CD4-positive, alpha-beta T cell treated with Interleukin-2 at 100 ng/mL for 4 hours (primary cell): ENCODE measurements around the gene SLC25A47.
"Not testable (repeated sequence)": the region's sequence is repeated elsewhere in the genome, so short reads cannot be mapped to it uniquely, and the experiment has no call there.

Experiments used
- DNase-seq: peaks from one replicate; pipeline ENCODE4 v3.0.0-alpha.2; 2020; ENCODE audit warnings: low spot score

Gene SLC25A47, protein sequence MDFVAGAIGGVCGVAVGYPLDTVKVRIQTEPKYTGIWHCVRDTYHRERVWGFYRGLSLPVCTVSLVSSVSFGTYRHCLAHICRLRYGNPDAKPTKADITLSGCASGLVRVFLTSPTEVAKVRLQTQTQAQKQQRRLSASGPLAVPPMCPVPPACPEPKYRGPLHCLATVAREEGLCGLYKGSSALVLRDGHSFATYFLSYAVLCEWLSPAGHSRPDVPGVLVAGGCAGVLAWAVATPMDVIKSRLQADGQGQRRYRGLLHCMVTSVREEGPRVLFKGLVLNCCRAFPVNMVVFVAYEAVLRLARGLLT

DNA sequence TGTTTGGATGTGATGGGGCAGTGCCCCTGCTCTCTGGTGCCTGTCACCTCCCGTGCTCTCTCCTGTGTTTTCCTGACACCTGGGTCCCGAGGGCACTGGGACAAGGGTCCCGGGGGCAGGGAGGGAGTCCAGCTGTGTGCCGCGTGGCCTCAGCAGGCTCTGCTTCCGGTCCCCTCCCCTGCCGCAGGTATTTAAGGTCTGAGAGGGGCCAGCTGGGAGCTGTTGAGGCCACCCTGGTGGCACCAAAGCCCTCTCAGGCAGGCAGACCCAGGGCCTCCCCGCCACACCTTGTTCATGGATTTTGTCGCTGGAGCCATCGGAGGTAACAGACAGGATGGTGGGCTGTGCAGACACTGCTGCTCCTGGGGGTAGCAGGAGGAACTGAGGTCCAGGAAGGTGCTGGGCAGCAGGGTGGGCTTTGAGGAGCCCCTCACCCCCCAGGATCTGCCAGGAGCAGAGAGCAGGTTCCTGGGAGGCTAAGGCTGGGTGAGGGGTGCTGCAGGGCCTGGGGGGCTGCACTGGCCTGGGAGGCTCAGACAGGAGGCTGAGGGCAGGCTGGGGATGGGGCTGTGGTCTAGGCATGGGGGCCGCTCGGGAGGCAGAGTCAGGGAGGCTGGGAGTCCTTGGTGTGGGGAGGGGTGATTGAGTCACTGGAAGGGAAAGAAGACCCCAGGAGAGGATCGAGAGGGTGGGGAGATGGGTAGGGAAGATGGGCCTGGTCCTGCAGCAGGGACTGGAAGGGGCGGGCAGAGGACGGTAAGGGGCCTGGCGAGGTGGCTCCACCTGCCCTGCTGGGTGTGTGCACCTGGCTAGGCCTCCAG lies at the start of gene SLC25A47:
Gene SLC25A47, plus strand, starts transcription at position 219 of the 821 bp plus-strand sequence. Its CDS starts 76 bp downstream, at position 295.
- no peak for DNase-seq

DNA sequence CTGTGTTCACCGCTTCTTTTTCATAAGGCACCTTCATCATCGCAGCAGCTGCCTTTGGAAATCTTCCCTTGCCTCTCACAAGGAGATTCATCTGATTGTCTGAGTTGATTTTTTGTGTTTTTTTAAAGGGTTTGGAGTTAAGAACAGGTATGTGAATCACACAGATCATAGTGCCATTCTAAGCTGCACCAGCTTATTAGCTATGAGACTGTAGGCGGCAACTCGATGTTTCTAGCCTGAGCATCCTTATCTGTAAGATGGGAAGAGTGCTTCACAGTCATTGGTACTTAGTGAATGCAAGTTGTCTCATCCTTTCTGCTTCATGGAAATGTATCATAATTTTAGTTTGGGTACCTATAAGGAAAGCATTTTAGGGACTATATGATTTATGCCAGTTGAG lies 48.9 kb upstream of the SLC25A47 start:
- no peak for DNase-seq

DNA sequence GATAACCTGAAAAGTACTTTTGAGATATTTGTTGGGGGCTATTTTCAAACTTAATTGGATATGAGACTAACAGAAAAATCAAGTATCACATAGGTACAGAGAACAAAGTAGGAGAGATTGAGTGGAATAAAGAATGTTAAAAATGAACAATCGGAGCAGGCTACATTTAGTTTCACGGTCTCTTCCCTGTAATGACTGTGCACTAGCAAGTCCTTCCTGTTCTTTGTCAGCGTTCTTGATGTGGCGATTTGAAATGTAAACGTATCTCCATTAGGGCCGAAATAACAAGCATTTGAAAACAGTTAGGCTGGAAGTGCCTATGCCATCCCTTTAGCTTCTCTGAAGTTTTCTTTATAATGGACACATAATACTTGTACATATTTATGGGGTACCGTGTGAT lies 47.9 kb upstream of the SLC25A47 start:
- DNase-seq = no peak

DNA sequence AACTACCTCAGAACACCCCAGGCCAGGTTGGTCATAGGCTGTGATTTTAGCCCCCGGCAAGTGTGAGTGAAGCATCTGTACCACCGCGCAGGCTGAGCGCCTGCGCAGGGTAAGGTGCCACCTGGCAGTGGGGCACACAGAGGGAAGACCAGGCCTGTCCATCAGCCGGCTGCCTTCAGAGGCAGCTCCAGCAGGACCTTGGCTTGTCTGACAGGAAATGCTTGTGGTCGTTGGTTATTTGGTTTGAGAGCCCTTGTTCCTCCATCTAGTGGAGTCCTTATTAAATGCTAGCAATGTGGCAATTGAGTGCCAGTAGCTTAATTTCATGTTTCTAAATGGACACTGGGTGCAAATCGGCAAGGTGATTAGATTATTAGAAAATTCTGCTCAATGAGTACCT lies 44.4 kb upstream of the SLC25A47 start:
- DNase-seq = no peak

DNA sequence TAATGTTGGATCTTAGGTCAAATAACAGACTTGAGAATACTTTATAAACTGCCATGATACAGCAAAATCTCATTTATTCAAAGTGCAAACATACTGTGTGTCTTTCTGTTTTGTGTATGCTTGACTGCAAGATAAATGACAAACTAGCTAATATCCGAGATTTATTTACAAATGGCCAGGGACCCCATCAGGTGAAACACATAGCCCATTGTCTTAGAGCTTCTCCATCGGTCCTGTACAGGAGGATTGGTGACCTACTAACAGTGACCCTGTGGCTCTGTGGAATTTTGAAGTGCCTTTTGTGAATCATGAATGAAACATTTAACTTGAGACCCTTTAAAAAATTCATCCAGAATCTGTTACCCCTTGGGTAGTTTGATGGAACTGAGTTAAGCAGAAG lies 44.0 kb upstream of the SLC25A47 start:
- no peak for DNase-seq

DNA sequence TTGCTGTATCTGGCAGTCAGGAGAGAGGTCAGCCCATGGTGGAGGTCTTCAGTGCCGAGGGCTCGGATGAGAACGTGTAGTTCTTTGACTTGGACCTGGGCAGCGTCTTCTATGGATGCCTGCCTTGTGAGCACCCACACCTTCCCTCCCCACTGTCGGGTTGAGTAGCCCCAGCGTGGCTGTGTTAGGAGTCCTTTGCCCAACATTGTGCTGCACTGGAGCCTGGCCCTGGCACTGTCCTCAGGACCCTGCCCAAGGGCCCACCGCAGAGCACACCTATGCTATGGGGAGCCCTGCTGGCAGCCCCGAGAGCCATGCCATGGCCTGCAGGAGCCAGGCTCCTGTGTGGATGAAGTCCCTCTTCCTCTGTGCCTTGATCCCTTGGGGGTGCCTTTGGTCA lies 43.6 kb upstream of the SLC25A47 start:
- DNase-seq = no peak

DNA sequence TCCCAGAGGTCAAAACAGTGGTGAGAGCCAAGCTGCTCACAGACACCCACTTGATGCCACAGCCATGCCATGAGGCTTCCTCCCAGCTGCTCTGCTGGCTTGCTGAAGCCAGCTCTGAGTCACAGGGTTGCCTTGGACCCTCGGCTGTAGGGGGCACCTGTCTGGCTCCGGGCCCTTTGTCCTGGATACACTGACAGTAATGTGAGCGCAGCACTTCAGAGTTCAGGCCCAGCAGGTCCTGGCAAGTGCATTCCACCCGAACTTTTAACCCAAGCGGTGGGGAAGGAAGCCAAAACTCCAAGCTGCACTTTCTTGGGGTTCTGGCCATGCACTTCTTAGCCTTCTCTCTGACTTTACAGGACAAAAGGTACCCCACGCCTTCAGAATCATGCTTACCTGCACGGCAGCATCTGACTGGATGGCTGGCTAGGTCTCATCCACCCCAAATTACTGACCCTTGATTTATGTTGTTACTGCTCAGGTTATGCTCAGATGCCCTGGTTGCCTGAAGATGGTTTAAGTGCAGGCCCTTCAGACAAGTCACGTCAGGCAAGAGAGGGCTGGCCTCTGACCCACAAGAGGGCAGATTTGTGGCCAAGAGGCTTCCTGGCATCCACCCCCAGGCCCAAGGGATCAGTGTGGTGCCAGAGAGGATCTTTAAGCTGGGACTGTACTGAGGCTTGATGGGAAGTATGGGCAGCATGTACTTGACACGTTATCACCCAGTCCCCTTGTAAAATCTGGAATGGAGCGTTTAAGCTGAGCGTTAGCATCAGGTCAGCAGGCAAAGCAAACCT lies 41.7 kb upstream of the SLC25A47 start:
- no peak for DNase-seq

DNA sequence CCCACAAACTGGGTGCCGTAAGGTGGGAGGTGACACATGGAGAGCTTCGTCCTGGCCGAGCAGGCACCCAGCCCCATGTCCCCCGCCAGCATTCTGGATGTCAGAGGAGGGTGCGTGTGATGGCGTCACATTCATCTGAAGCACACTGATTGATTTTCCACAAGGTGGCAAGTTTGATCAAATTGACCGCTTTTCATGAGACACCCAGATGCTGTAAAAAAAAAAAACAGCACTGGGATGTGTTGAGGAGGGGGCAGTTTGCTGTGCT lies 41.1 kb upstream of the SLC25A47 start:
- no peak for DNase-seq

DNA sequence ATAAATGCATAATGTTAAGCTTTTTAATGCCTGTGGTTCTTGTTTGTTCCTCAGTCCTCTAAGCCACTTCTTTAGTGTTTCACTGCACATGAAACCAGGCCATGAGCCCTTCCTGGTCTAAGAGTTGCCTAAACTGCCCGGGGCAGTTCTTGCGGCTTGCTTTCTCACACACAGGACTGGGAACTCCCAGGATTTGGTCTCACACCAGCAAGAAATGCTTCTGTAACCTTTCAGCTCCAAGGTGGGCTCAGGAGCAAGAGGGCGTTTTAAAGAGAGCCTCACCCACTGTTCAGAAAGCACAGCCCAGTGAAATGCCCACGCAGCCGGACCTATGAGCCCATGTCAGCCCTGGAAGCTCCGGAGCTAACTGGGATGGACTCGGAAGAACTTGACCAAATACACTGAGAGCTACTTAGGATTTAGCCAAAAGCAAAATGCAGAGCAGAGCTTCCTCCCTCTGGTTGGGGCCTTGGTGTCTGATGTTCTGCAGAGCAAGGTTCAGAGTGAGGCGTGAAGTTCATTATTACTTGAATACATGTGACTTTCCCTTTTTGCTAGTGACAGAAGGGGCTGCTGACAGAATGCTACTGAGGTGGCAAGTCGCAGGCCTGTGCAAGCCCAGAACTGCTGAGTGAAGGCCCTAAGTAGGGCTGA lies 40.2 kb upstream of the SLC25A47 start:
- DNase-seq = no peak

DNA sequence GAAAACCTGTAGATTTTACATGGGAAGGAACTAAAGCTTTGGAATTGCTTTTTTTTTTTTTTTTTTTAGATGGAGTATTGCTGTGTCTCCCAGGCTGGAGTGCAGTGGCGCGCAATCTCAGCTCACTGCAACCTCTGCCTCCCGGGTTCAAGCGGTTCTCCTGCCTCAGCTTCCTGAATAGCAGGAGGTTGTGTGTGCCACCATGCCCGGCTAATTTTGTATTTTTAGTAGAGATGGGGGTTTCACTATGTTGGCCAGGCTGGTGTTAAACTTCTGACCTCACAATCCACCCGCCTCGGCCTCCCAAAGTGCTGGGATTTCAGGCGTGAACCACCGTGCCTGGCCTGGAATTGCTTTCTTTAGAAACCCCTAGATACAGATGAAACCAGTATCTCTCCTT lies 39.7 kb upstream of the SLC25A47 start:
- DNase-seq = not testable (repeated sequence)

DNA sequence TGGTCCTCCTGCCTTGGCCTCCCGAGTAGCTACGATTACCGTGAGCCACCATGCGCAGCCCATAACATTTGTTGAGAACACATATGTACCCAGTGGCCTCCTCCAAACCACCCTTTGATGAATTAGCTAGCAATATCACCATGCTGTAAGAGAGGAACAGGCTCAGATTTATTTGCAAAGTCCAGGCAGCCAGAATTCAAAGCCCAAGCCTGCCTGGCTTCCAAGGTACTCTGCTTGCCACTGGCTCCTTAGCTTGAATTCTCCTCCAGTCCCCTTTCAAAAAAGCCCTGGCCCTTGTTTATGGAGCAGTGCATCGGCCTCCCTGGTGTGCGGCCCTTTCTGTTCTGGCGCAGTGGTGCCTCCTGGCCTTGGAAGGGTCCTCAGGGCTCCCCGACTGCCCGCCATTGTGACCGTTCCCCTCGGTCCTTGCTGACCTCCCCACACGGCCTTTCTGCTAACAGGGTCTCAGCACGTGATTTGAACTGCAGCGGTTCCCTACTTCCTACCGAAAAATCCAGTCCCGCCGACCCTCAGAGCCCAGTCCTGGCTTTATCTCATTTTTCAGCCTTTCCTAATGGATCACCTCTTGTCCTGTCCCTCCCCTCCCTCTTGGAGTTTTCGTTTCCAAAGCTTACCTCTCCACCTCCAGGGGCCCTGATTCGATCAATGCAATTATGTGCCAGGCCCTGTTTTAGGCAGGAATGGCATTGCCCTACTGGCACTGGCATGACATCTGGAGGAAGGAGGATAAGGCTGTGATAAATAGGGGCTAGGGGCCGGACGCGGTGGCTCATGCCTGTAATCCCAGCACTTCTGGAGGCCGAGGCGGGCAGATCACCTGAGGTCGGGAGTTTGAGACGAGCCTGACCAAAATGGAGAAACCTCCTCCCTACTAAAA lies 38.9 kb upstream of the SLC25A47 start:
- DNase-seq = no peak

DNA sequence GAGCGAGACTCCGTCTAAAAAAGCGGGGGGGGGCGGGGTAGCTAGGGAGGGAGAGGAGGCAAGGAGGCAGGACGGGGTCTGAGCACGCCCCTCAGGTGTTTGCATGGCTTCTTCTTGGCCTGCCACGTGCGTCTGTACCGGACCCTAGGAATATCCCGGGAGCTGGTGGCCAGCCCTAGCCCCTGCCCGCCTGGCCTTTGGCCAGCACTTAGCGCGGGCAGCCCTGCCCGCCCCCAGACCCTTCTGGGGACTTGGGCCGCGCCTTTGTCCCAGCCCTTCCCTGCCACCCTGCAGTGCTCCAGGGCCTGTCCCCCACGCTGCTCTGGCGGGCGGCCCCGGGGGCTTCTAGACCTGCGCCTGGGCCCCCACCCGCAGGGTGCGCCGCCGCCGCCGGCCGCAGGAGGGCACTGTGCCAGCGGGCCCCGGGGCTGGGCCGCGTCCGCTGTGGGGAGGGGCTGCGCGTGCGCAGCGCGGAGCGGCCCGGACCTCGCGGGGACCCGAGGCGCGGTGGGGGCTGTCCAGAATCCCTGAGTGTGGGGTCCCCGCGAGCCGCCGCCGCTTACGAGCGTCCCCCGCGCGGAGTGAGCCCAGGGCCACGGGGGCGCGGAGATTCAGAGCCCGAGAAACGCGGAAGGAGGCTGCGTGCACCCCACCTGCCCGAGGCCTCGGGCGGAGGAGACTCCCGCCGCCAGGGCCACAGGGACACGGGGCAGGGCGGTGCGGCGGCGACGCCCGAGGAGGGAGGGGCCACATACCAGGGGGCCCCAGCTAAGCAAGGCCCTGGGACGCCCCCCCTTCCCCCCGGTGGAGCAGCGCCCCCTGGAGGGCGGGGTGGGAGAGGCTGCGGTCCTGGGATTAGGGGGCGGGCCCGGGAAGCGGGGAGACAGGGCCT lies 37.9 kb upstream of the SLC25A47 start:
- peak; percentile 73 for DNase-seq

DNA sequence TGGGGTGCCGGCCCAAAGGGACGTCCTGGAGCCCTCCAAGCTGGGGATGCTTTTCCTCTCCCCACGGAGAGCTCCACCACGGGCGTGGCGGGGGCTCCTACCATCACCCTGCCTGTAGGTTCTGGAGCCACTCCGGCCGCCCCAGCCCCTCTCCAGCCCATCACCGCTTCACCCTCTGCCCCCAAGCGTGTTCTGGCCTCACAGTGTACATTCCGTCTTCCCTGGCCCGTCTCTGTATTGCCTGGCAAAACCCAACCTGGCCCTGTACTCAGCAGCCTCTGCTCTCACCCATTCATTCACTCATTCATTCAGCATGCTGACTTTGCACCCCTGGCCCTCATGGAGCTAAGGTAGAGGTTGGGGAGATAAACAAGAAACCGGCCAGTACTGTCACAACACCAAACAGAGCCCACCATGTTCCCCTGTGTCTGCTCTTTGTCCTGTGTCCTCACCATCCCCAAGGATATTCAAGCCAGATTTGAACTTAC lies 37.2 kb upstream of the SLC25A47 start:
- no peak for DNase-seq

DNA sequence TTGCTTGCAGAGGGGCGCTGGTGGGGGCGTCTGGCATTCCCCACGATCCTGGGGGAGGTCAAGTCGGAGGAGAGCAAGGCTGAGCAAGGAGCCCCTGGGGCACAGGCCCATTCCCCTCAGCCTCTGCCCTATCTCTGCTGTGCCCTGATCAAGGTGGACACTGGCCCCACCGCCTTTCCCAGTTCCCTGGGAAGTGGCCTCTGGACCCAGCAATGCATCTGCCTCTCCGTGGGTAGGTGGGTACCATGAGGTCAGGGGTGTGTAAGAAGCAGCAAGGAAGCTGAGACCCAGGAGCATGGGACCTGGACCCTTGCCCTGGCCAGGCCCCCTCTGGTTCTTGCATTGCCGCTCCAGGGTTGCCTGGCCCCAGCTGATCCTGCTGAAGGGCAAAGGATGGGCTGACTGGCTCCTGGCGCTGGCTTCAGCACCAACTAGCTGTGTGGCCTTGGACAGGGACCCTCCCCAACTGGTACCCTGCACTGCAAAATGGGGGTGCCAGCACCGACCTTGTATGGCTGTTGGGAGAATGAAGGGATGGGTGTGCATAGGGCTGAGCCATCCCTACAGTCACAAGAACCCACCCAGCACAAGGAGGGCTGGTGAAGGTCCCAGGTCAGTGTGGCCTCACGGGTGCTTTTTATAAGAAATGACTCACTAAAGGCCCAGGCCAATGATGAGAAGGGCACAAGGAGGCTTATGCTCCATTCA lies 36.5 kb upstream of the SLC25A47 start:
- no peak for DNase-seq

DNA sequence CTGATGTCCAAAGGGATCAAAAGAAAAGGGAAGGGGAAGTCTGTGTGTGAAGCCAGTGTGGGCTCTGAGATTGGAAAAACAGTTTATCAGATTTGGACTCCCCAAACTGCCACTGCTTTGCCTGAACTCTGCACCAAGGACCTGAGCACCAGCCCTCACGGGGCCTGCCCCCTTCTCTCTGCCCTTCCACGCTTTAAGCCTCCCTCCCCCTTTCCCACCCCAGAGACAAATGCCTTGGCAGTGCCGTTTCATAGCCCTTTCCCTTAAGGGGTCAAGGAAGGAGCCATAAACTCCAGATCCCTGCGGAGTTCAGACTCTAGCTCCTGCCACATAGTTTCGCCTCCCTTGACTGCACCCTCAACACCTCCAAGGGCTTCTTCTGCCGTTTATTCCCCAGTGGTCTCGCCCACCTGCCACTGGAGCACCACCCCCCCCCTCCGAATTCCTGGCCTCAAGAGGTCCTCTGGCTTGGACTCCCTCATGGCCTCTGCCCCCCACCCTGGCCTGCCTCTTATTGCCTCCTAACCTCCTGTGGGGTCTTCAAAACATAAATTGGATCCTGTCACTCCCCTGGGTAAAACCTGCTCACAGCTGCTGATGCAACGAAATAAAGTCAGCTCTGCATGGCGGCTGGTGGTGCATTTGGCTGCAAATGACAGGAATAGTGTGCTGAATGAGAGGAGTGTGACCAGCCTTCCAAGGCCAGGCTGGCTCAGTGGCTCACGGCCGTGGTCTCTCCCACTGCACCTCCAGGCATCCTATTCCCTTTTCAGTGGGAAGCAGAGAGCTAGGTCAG lies 35.7 kb upstream of the SLC25A47 start:
- no peak for DNase-seq

DNA sequence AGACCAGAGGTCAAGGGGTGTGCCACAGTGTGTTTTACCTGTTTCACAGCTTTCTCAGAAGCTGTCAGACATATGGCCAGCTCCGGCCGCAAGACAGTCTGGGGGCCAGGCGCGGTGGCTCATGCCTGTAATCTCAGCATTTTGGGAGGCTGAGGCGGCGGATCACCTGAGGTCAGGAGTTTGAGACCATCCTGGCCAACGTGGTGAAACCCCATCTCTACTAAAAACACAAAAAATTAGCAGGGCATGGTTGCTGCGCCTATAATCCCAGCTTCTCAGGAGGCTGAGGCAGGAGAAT lies 35.2 kb upstream of the SLC25A47 start:
- DNase-seq = not testable (repeated sequence)

DNA sequence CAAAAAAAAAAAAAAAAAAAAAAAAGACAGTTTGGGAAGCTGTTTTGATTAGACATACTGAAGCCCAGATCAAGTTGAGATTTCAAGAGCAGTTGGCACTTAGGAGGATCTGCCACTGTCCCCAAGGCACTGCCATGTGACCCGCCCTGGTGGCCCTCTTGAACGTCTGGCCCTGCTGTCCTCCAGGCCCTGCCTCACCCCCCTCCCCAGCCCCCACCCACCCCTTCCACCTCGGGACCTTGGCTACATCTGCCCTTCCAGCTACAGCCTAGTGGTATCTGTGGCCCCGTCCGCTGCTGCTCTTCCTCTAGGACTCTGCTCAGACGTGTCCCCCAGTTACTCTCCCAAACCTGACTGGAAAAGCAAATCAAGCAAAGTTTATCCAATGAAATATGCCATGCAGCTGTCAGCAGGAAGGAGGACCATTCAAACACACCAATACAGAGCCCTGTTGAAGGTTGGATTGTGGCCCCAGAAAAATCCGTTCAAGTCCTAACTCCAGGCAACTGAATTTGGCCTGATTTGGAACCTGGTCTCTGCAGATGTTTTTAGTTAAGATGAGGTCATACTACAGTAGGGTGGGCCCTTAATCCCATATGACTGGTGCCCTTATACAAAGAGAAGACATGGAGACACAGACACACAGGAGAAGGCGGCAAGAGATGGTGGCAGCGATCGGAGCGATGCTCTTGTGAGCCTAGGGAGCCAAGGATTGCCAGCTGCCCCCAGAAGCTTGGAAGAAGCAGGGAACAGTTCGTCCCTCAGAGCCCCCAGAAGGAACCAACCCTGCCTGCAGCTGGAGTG lies 34.6 kb upstream of the SLC25A47 start:
- no peak for DNase-seq
